H9 (cell line): ENCODE results near the gene FAM13C. TPM values are rescaled to one million over a fixed set of nuclear protein-coding genes. Genes with fewer than 3 reads are reported as not detected.

ENCODE experiments used
- DNase-seq: peaks from one replicate; pipeline ENCODE4 v3.0.0-alpha.2; 2017
- H2AFZ ChIP-seq: one replicate; pipeline ENCODE4 v1.6.1; 2013; ENCODE audit warnings: mild to moderate bottlenecking, low read length, control low read depth, moderate library complexity
- H2AK5ac ChIP-seq: 2 replicates; pipeline ENCODE4 v1.6.1; 2013; ENCODE audit warnings: low read length, control low read depth, mixed read lengths; ENCODE audit not compliant: insufficient read length
- H2BK120ac ChIP-seq: one replicate; pipeline ENCODE4 v1.6.1; 2013; ENCODE audit warnings: low read depth, mild to moderate bottlenecking, low read length, control low read depth, inconsistent platforms; ENCODE audit not compliant: poor library complexity, severe bottlenecking
- H2BK12ac ChIP-seq: 2 replicates; pipeline ENCODE4 v1.6.1; 2013; ENCODE audit warnings: low read length, control low read depth, mixed read lengths, low read depth; ENCODE audit not compliant: insufficient read length
- H2BK15ac ChIP-seq: 2 replicates; pipeline ENCODE4 v1.6.1; 2013; ENCODE audit warnings: low read depth, low read length, control low read depth
- H2BK20ac ChIP-seq: one replicate; pipeline ENCODE4 v1.6.1; 2013; ENCODE audit warnings: low read depth, mild to moderate bottlenecking, low read length, control low read depth, inconsistent platforms; ENCODE audit not compliant: poor library complexity, severe bottlenecking
- H2BK5ac ChIP-seq: 2 replicates; pipeline ENCODE4 v1.6.1; 2013; ENCODE audit warnings: low read length, control low read depth, mixed read lengths; ENCODE audit not compliant: insufficient read length
- H3K14ac ChIP-seq: 2 replicates; pipeline ENCODE4 v1.6.1; 2013; ENCODE audit warnings: low read length, control low read depth; ENCODE audit not compliant: insufficient read depth
- H3K18ac ChIP-seq: 2 replicates; pipeline ENCODE4 v1.6.1; 2013; ENCODE audit warnings: low read depth, mild to moderate bottlenecking, mixed read lengths, low read length, control low read depth; ENCODE audit not compliant: insufficient read length
- H3K23ac ChIP-seq: 2 replicates; pipeline ENCODE4 v1.6.1; 2013; ENCODE audit warnings: low read length, control low read depth, mixed read lengths, low read depth; ENCODE audit not compliant: insufficient read length
- H3K23me2 ChIP-seq: 2 replicates; pipeline ENCODE4 v1.6.1; 2013; ENCODE audit warnings: low read depth, mild to moderate bottlenecking, mixed read lengths, low read length, control low read depth; ENCODE audit not compliant: insufficient read length, poor library complexity, severe bottlenecking
- H3K27ac ChIP-seq: 2 replicates; pipeline ENCODE4 v1.5.1; 2013; ENCODE audit warnings: low read length, control low read depth, mixed read lengths, low read depth; ENCODE audit not compliant: insufficient read length
- H3K27me3 ChIP-seq: 2 replicates; pipeline ENCODE4 v1.6.1; 2013; ENCODE audit warnings: low read length, control low read depth, inconsistent platforms; ENCODE audit not compliant: insufficient read depth
- H3K4ac ChIP-seq: 2 replicates; pipeline ENCODE4 v1.6.1; 2013; ENCODE audit warnings: low read depth, mild to moderate bottlenecking, control low read depth, inconsistent platforms, low read length, moderate library complexity
- H3K4me1 ChIP-seq: 2 replicates; pipeline ENCODE4 v1.6.1; 2013; ENCODE audit warnings: low read length, control low read depth, inconsistent platforms; ENCODE audit not compliant: insufficient read depth
- H3K4me2 ChIP-seq: 2 replicates; pipeline ENCODE4 v1.6.1; 2013; ENCODE audit warnings: low read length, control low read depth, mixed read lengths; ENCODE audit not compliant: insufficient read length, insufficient read depth
- H3K56ac ChIP-seq: 2 replicates; pipeline ENCODE4 v1.6.1; 2013; ENCODE audit warnings: low read depth, mild to moderate bottlenecking, mixed read lengths, low read length, control low read depth; ENCODE audit not compliant: insufficient read length
- H3K79me1 ChIP-seq: 2 replicates; pipeline ENCODE4 v1.6.1; 2013; ENCODE audit warnings: low read depth, mild to moderate bottlenecking, moderate library complexity, low read length, control low read depth, inconsistent platforms; ENCODE audit not compliant: insufficient read depth, poor library complexity, severe bottlenecking
- H3K79me2 ChIP-seq: 2 replicates; pipeline ENCODE4 v1.6.1; 2013; ENCODE audit warnings: low read length, control low read depth, inconsistent platforms; ENCODE audit not compliant: insufficient read depth
- H3K9ac ChIP-seq: 2 replicates; pipeline ENCODE4 v1.6.1; 2013; ENCODE audit warnings: low read length, control low read depth, mixed read lengths; ENCODE audit not compliant: insufficient read length; ENCODE audit errors: extremely low read depth
- H3K9me3 ChIP-seq: one replicate; pipeline ENCODE4 v1.6.1; 2013; ENCODE audit warnings: low read depth, low read length, inconsistent platforms; ENCODE audit not compliant: control insufficient read depth
- H3T11ph ChIP-seq: one replicate; pipeline ENCODE4 v1.6.1; 2013; ENCODE audit warnings: mild to moderate bottlenecking, low read length, control low read depth, inconsistent platforms
- H4K20me1 ChIP-seq: one replicate; pipeline ENCODE4 v1.6.1; 2013; ENCODE audit not compliant: control insufficient read depth, insufficient read length, insufficient read depth
- H4K5ac ChIP-seq: 2 replicates; pipeline ENCODE4 v1.6.1; 2013; ENCODE audit warnings: low read depth, mild to moderate bottlenecking, mixed read lengths, low read length, control low read depth; ENCODE audit not compliant: insufficient read length
- H4K8ac ChIP-seq: replicated peaks from 2 replicates; pipeline ENCODE4 v1.6.1; 2013; ENCODE audit warnings: low read length, control low read depth, mixed read lengths, low read depth; ENCODE audit not compliant: insufficient read length
- H4K91ac ChIP-seq: 2 replicates; pipeline ENCODE4 v1.6.1; 2013; ENCODE audit warnings: low read depth, mild to moderate bottlenecking, moderate library complexity, mixed read lengths, low read length, control low read depth; ENCODE audit not compliant: insufficient read length
- H3K27ac Mint-ChIP-seq, 3 experiments: 2 replicates in 2 of 3; 3 replicates in 1 of 3; pipeline ENCODE4 v1.8.0; 2020 to 2021; ENCODE audit warnings: mixed read lengths in 3 of 3, mild to moderate bottlenecking in 1 of 3, moderate library complexity in 1 of 3
- H3K27me3 Mint-ChIP-seq: 2 replicates; pipeline ENCODE4 v1.8.0; 2021; ENCODE audit warnings: low read depth, mild to moderate bottlenecking, moderate library complexity, mixed read lengths
- H3K36me3 Mint-ChIP-seq, 3 experiments: 2 replicates in 2 of 3; 3 replicates in 1 of 3; pipeline ENCODE4 v1.8.0; 2020 to 2021; ENCODE audit warnings: low read depth in 3 of 3, mixed read lengths in 3 of 3; ENCODE audit not compliant: insufficient read depth in 1 of 3
- H3K4me1 Mint-ChIP-seq, 2 experiments: 2 replicates each; pipeline ENCODE4 v1.8.0; 2020; ENCODE audit warnings: mixed read lengths in 2 of 2
- H3K4me3 Mint-ChIP-seq, 2 experiments: 2 replicates in 1 of 2; 3 replicates in 1 of 2; pipeline ENCODE4 v1.8.0; 2020 to 2021; ENCODE audit warnings: mild to moderate bottlenecking in 2 of 2, mixed read lengths in 2 of 2, moderate library complexity in 1 of 2
- H3K9me3 Mint-ChIP-seq, 2 experiments: 2 replicates in 1 of 2; 3 replicates in 1 of 2; pipeline ENCODE4 v1.8.0; 2020; ENCODE audit warnings: mild to moderate bottlenecking in 2 of 2, mixed read lengths in 2 of 2, moderate library complexity in 1 of 2
- CTCF ChIP-seq: fragments of 200-600 bp; sonication (generic); conservative IDR thresholded peaks from 3 replicates; pipeline ENCODE4 v1.8.0; 2021; ENCODE audit warnings: antibody characterized with exemption, mild to moderate bottlenecking
- WGBS: extraction: QIAGEN DNeasy Blood & Tissue Kit; methylation state at CpG from one replicate; pipeline ENCODE4 v1.1.7; 2013; ENCODE audit warnings: missing lambda C conversion rate, low lambda C conversion rate, mixed read lengths; ENCODE audit not compliant: insufficient read length; ENCODE audit errors: extremely low coverage; 5-methylcytosine and 5-hydroxymethylcytosine counted together
- total RNA-seq: library from RNA; stranded (reverse); gene quantifications from 2 replicates; pipeline ENCODE4 v1.2.1, GENCODE V29; 2021

The FAM13C gene
- total RNA-seq, 1 experiment from 2014 or later = 0.31 TPM

DNA sequence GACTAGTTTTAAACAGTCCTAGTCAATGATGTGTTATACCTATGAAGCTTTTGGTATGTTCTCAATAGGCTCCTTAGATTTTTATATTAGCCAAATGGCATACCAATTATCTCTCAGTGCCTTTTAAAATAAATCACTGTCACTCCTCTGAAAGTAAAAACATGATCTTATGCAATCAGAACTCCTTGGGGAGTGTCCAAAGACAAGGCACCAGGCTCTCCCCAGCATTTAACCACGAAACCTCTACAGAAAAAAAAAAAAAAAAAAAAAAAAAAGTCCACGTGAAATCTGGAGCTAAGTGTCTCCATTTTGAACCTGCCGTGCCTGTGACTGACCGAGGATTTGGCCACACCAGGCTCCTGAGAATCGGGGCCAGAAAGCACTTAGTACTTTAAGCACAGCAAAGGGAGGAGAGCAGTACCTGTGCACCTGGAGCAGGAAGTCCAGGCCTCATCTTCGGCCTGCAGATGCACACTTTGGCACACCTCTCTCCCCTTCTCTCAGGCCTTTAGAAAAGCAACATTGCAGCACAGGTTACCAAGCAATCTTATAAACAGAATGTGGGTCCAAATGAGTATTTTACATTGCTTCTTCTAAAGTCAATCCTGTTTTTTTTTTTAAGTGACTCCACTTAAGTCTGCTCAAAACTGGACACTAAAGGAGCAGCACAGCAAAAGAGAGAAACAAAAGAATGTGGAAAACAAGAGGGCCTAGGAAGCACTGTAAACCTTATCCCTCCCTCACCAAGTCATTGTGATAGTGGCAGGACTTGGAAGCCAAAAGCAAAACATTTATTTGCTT lies 1.5 kb downstream of the FAM13C start:
- no peak overlapping the region for H4K91ac ChIP-seq
- no peak for DNase-seq
- no peak overlapping the region for H3K4me2 ChIP-seq
- H3K79me1 ChIP-seq = no peaks in the 10 kb centered on the region
- no peak overlapping the region for H3K27ac ChIP-seq
- no peak overlapping the region for H2AFZ ChIP-seq
- no peak overlapping the region for H3K56ac ChIP-seq
- H3K9ac ChIP-seq = no peak overlapping the region
- no peak overlapping the region for H3K4ac ChIP-seq
- TF ChIP-seq CTCF = no peak
- peaks cover 61% of the 10 kb centered on the region for H3K27me3 Mint-ChIP-seq
- H3K9me3 ChIP-seq = no peaks in the 10 kb centered on the region
- no peak overlapping the region for H3K4me3 Mint-ChIP-seq
- H3K4me1 Mint-ChIP-seq = peaks cover 12 to 17% of the 10 kb centered on the region in 2 experiments
- no peak overlapping the region for H2BK20ac ChIP-seq
- H3K9me3 Mint-ChIP-seq = no peaks in the 10 kb centered on the region; a peak in 1 of 5 replicates
- H2BK12ac ChIP-seq = no peak overlapping the region
- H4K20me1 ChIP-seq = no peaks in the 10 kb centered on the region
- WGBS = no CpG with 5 or more reads among the region's 6 CpGs
- H3K4me1 ChIP-seq = no peaks in the 10 kb centered on the region
- H2AK5ac ChIP-seq = no peak overlapping the region
- H2BK5ac ChIP-seq = no peak overlapping the region
- H3K14ac ChIP-seq = no peak overlapping the region
- H3K23ac ChIP-seq = no peak overlapping the region
- H3K23me2 ChIP-seq = peaks cover 10% of the 10 kb centered on the region
- no peak overlapping the region for H2BK15ac ChIP-seq
- no peaks in the 10 kb centered on the region for H3K36me3 Mint-ChIP-seq
- H3K27me3 ChIP-seq = peaks cover 2% of the 10 kb centered on the region; the same call in 1 of the 2 replicates
- no peak overlapping the region for H3T11ph ChIP-seq
- no peak overlapping the region for H3K18ac ChIP-seq
- H4K8ac ChIP-seq = no peak overlapping the region
- no peak overlapping the region for H2BK120ac ChIP-seq
- H3K79me2 ChIP-seq = no peaks in the 10 kb centered on the region
- H4K5ac ChIP-seq = no peak overlapping the region
- no peak overlapping the region for H3K27ac Mint-ChIP-seq
